Neural progenitor cell (in vitro differentiated cells): ENCODE measurements around the gene WDR37. TPM values are rescaled to one million over a fixed set of nuclear protein-coding genes. Genes with fewer than 3 reads are reported as not detected.

ENCODE experiments used
- DNase-seq: peaks from one replicate; pipeline ENCODE4 v3.0.0-alpha.2; 2016; ENCODE audit warnings: low spot score
- H2AFZ ChIP-seq: fragments of 200-600 bp; sonication (generic); replicated peaks from 2 replicates; pipeline ENCODE4 v1.6.1; 2016; ENCODE audit warnings: antibody characterized with exemption
- H3F3A ChIP-seq: fragments of 200-600 bp; sonication (generic); 2 replicates; pipeline ENCODE4 v1.6.1; 2016; ENCODE audit warnings: antibody characterized with exemption, low read depth
- H3K27ac ChIP-seq: fragments of 200-600 bp; sonication (generic); 2 replicates; pipeline ENCODE4 v1.5.1; 2016; ENCODE audit warnings: mild to moderate bottlenecking
- H3K27me3 ChIP-seq: fragments of 200-600 bp; sonication (generic); 2 replicates; pipeline ENCODE4 v1.6.1; 2016; ENCODE audit warnings: mild to moderate bottlenecking, moderate library complexity
- H3K36me3 ChIP-seq: fragments of 200-600 bp; sonication (generic); 2 replicates; pipeline ENCODE4 v1.5.1; 2016
- H3K4me1 ChIP-seq: fragments of 200-600 bp; sonication (generic); 2 replicates; pipeline ENCODE4 v1.6.1; 2016; ENCODE audit warnings: mixed run types
- H3K4me2 ChIP-seq: fragments of 200-600 bp; sonication (generic); 2 replicates; pipeline ENCODE4 v1.6.1; 2016
- H3K4me3 ChIP-seq: fragments of 200-600 bp; sonication (generic); 2 replicates; pipeline ENCODE4 v1.5.1; 2016
- H3K79me2 ChIP-seq: fragments of 200-600 bp; sonication (generic); 2 replicates; pipeline ENCODE4 v1.6.1; 2016; ENCODE audit warnings: low read depth
- H3K9ac ChIP-seq: fragments of 200-600 bp; sonication (generic); 2 replicates; pipeline ENCODE4 v1.6.1; 2016
- H3K9me3 ChIP-seq: fragments of 200-600 bp; sonication (generic); 2 replicates; pipeline ENCODE4 v1.5.1; 2016; ENCODE audit warnings: low read depth
- H4K20me1 ChIP-seq: fragments of 200-600 bp; sonication (generic); 2 replicates; pipeline ENCODE4 v1.6.1; 2016; ENCODE audit warnings: low read depth
- H3K27ac Mint-ChIP-seq: 3 replicates; pipeline ENCODE4 v1.8.0; 2021; ENCODE audit warnings: mixed read lengths
- H3K27me3 Mint-ChIP-seq: 2 replicates; pipeline ENCODE4 v1.8.0; 2022; ENCODE audit warnings: low read depth, mild to moderate bottlenecking, inconsistent platforms, moderate library complexity, mixed read lengths; ENCODE audit not compliant: insufficient read depth
- H3K36me3 Mint-ChIP-seq: 3 replicates; pipeline ENCODE4 v1.8.0; 2021; ENCODE audit warnings: mixed read lengths
- H3K4me1 Mint-ChIP-seq: 3 replicates; pipeline ENCODE4 v1.8.0; 2021; ENCODE audit warnings: mixed read lengths
- H3K4me3 Mint-ChIP-seq: 3 replicates; pipeline ENCODE4 v1.8.0; 2021; ENCODE audit warnings: mild to moderate bottlenecking, moderate library complexity, mixed read lengths
- H3K9me3 Mint-ChIP-seq: 3 replicates; pipeline ENCODE4 v1.8.0; 2020; ENCODE audit warnings: mixed read lengths
- CTCF ChIP-seq: fragments of 200-600 bp; sonication (generic); IDR thresholded peaks from 2 replicates; pipeline ENCODE4 v1.5.1; 2017; ENCODE audit warnings: antibody characterized with exemption, mild to moderate bottlenecking
- EZH2 ChIP-seq: fragments of 200-600 bp; sonication (generic); IDR thresholded peaks from 2 replicates; pipeline ENCODE4 v1.6.1; 2017; ENCODE audit warnings: antibody characterized with exemption, mild to moderate bottlenecking, moderate library complexity
- EZH2phosphoT487 ChIP-seq: fragments of 200-600 bp; sonication (generic); IDR thresholded peaks from 2 replicates; pipeline ENCODE4 v1.6.1; 2017; ENCODE audit warnings: antibody characterized with exemption
- total RNA-seq: library from RNA; depleted of rRNA; stranded (reverse); fragments of >200 nt; gene quantifications from 2 replicates; pipeline ENCODE4 v1.2.3, GENCODE V29; 2015; ENCODE audit warnings: low replicate concordance

WDR37 gene
- total RNA-seq, 1 donor from 2014 or later = 14.7 TPM

GRCh38 chr10:1123198-1123597 is 67.0 kb downstream of the WDR37 start:
- no peaks in the 10 kb centered on the region for H3K27me3 ChIP-seq
- Mint-ChIP-seq H3K36me3 (peaks cover 46% of the 10 kb centered on the region), H3K4me1 (peaks cover 55% of the 10 kb centered on the region), H3K9me3 (no peaks in the 10 kb centered on the region), H3K27ac (peak overlapping the region; percentile 34), H3K4me3 (no peak overlapping the region), H3K27me3 (peaks cover 3% of the 10 kb centered on the region)
- no peaks in the 10 kb centered on the region for H4K20me1 ChIP-seq
- DNase-seq = no peak
- H3K4me2 ChIP-seq = no peak overlapping the region
- no peaks in the 10 kb centered on the region for H3K36me3 ChIP-seq
- no peak overlapping the region for H3K27ac ChIP-seq
- H2AFZ ChIP-seq = no peak overlapping the region
- no peaks in the 10 kb centered on the region for H3K9me3 ChIP-seq
- H3K4me1 ChIP-seq = no peaks in the 10 kb centered on the region
- H3K4me3 ChIP-seq = no peak overlapping the region
- H3K9ac ChIP-seq = no peak overlapping the region
- TF ChIP-seq EZH2 (no peak), CTCF (no peak), EZH2phosphoT487 (no peak)
- no peaks in the 10 kb centered on the region for H3F3A ChIP-seq
- H3K79me2 ChIP-seq = no peaks in the 10 kb centered on the region

GRCh38 chr10:1123972-1124371 is 67.8 kb downstream of the WDR37 start:
- no peak for TF ChIP-seq CTCF
- no peak for TF ChIP-seq EZH2
- no peak for TF ChIP-seq EZH2phosphoT487

GRCh38 chr10:1124796-1125195 is 68.6 kb downstream of the WDR37 start:
- Histone ChIP-seq H3K4me1 (no peaks in the 10 kb centered on the region), H3F3A (no peaks in the 10 kb centered on the region), H3K27ac (no peak overlapping the region), H3K4me3 (no peak overlapping the region), H3K4me2 (no peak overlapping the region), H3K36me3 (no peaks in the 10 kb centered on the region), H4K20me1 (no peaks in the 10 kb centered on the region), H2AFZ (no peak overlapping the region), H3K27me3 (no peaks in the 10 kb centered on the region), H3K9ac (no peak overlapping the region), H3K79me2 (no peaks in the 10 kb centered on the region), H3K9me3 (no peaks in the 10 kb centered on the region)
- peaks cover 54% of the 10 kb centered on the region for H3K36me3 Mint-ChIP-seq
- TF ChIP-seq EZH2 (no peak), CTCF (no peak), EZH2phosphoT487 (no peak)
- peaks cover 54% of the 10 kb centered on the region for H3K4me1 Mint-ChIP-seq
- DNase-seq = no peak
- H3K4me3 Mint-ChIP-seq = no peak overlapping the region
- peaks cover 3% of the 10 kb centered on the region for H3K27me3 Mint-ChIP-seq
- H3K27ac Mint-ChIP-seq = peak overlapping the region; percentile 28
- no peaks in the 10 kb centered on the region for H3K9me3 Mint-ChIP-seq

More at GRCh38 chr10:1123972-1124371, 67.8 kb downstream of the WDR37 start:
- Mint-ChIP-seq H3K4me3 (no peak overlapping the region), H3K36me3 (peaks cover 49% of the 10 kb centered on the region), H3K27me3 (peaks cover 3% of the 10 kb centered on the region), H3K9me3 (no peaks in the 10 kb centered on the region), H3K4me1 (peaks cover 55% of the 10 kb centered on the region), H3K27ac (no peak overlapping the region)
- Histone ChIP-seq H3K27ac (no peak overlapping the region), H3F3A (no peaks in the 10 kb centered on the region), H3K4me3 (no peak overlapping the region), H2AFZ (no peak overlapping the region), H3K79me2 (no peaks in the 10 kb centered on the region), H3K4me2 (no peak overlapping the region), H3K9me3 (no peaks in the 10 kb centered on the region), H3K27me3 (no peaks in the 10 kb centered on the region), H3K9ac (no peak overlapping the region), H3K4me1 (no peaks in the 10 kb centered on the region), H3K36me3 (no peaks in the 10 kb centered on the region), H4K20me1 (no peaks in the 10 kb centered on the region)
- no peak for DNase-seq
